ENCODE results near the gene CSNK1A1.
A peak's percentile ranks its signal among the peaks of the same experiment; 100 is the strongest.

CSNK1A1 gene

DNA sequence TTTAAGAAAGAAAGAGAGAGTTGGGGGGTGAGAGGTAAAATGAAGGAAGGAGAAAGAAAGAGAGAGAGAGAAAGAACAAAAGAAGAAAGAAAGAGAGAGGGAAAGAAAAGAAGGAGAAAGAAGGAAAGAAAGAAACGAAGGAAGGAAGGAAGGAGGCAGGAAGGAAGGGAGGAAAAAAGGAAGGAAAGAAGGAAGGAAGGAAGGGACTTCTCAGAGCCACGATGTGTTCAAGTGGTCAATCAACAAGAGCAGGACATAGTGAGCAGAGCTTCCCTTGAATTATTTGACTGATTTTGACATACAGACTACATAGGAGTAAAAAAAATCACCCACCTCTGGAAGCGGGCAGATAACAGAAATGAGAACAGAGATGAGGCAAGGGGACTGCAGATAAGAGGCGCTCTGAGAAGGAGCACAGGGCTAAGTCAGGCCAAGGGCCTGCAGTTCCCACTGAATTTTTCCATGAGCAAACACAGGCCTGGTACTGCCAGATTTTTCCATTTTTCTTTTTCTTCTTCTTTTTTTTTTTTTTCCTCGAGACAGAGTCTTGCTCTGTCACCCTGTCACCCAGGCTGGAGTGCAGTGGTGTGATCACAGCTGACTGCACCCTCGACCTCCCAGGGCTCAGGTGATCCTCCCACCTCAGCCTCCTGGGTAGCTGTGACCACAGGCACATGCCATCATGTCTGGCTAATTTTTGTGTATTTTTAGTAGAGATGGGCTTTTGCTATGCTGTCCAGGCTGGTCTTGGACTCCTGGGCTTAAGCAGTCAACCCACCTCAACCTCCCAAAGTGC lies 94.4 kb downstream of the CSNK1A1 start:
- TF ChIP-seq CTCF (conservative IDR thresholded peaks at IDR 0.05; ENCODE audit: low read length): no peak
- DNase-seq (ENCODE audit: low read depth): no peak

DNA sequence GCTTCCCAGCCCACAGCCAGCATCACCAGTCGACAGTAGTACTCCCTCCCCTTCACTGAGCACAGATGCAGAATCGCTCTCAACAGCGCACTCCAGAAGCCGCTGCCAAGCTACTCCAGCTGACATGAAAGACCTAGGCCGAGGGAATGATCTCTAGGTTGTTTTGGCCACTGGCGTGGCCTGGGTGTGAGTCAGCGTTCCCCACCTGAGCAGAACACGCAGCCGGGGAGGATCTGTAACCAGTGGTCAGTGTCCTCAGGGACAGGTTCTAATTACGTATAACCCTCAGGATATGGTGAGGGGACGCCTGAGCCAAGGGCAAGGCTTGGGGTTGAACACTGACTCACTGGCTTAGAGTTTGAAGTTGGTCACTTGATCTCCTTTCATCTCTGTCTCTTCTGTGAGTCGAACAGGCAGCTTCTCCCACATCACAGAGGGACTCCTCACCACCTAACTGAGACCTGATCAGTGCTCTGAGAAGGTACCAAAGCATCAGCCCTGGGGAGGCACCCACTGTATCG lies 95.3 kb downstream of the CSNK1A1 start:
- peak; percentile 65 for DNase-seq (ENCODE audit: low read depth)
- TF ChIP-seq CTCF (conservative IDR thresholded peaks at IDR 0.05; ENCODE audit: low read length): no peak
- no peak overlapping the region for H3K4me3 ChIP-seq (ENCODE audit: low read length)

More for the DNA sequence above, 94.4 kb downstream of the CSNK1A1 start:
- no peak overlapping the region for H3K4me3 ChIP-seq (ENCODE audit: low read length)

GRCh38 chr5:149453618-149454415 lies 97.4 kb downstream of the CSNK1A1 start:
- no peak overlapping the region for H3K4me3 ChIP-seq (ENCODE audit: low read length)
- no peak for TF ChIP-seq CTCF (conservative IDR thresholded peaks at IDR 0.05; ENCODE audit: low read length)
- DNase-seq (ENCODE audit: low read depth): no peak

DNA sequence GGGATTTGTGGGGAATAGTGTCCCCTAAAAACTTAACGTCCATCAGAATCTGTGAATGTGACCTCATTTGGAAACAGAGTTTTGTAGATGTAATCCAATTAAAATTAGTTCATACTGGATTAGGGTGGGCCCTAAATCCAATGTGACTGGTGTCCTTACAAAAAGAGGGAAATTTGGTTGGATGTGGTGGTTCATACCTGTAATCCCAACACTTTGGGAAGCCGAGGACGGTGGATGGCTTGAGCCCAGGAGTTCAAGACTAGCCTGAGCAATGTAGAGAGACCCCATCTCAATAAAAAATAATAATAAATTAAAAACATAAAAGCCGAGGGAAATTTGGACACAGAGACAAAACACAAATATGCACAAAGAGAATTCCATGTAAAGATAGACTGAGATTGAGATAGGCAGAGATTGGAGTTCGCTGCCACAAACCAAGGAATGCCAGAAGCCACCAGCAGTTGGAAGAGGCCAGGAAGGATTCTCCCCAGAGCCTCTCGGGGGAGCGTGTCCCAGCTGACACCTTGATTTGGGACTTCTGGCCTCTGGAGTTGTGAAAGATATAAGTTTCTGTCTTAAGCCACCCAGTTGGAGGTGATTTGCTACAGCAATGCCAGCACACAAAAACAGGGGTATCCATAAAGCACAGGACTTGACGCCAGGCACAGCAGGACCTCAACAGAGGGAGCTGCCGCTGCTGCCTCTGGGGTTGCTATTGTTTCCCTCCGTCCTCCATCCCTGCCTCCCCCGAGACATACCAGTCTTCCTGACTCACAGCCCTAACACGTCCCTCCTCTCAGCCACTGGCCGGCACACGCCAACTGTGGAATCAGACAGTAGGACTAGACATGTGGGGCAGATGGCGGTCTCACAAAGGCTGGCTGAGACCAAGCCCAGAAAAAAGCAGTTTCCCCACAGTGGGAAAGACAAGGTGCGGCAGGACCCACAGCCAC lies 98.3 kb downstream of the CSNK1A1 start:
- peak; percentile 97 for DNase-seq (ENCODE audit: low read depth)
- peak; percentile 41 for TF ChIP-seq CTCF (conservative IDR thresholded peaks at IDR 0.05; ENCODE audit: low read length)
- 0 out of 2 replicates have a peak overlapping the region, but pooled peaks have one; percentile 20 for H3K4me3 ChIP-seq (ENCODE audit: low read length)

- peak; percentile 43 for DNase-seq (ENCODE audit: low read depth)
- H3K4me3 ChIP-seq (ENCODE audit: low read length): no peak overlapping the region
- peak; percentile 18; the same call in 1 of the 2 replicates for TF ChIP-seq CTCF (conservative IDR thresholded peaks at IDR 0.05; ENCODE audit: low read length)
Observed at GRCh38 chr5:149452007-149452664, 99.1 kb downstream of the CSNK1A1 start.

DNA sequence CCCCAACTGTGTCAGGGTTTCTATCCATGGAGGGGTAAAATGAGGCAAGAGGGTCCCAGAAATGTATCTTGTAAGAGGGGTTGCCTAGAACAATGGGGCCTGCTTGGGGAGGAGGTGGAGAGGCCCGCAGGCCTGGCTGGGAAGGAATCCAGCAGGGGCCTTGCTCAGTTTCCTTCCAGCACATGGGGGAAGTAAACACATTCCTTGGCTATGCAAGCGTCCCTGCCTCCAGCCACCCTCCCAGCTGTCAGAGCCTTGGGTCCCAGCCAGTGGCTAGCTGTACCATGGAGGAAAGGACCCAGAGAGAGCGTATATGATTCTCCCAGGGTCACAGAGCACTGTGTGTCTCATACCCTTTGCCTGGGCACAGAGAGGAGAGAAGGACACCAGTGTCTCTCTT lies 101.0 kb downstream of the CSNK1A1 start:
- DNase-seq (ENCODE audit: low read depth): peak; percentile 85
- no peak overlapping the region for H3K4me3 ChIP-seq (ENCODE audit: low read length)
- TF ChIP-seq CTCF (conservative IDR thresholded peaks at IDR 0.05; ENCODE audit: low read length): no peak

Data from AG10803 (cell line).